SJCRH30 (cell line): ENCODE data around the gene UBN1. TPM values are rescaled to one million over a fixed set of nuclear protein-coding genes. Genes with fewer than 3 reads are reported as not detected.

ENCODE experiments used
- DNase-seq, 2 experiments: peaks; one replicate each; pipeline ENCODE4 v3.0.0-alpha.2; 2015 to 2020
- H3K27ac ChIP-seq: fragments of 250-450 bp; sonication (Bioruptor Pico); 2 replicates; pipeline ENCODE4 v1.5.1; 2020; ENCODE audit warnings: mild to moderate bottlenecking, moderate library complexity
- H3K27me3 ChIP-seq: fragments of 250-450 bp; sonication (Bioruptor Pico); 2 replicates; pipeline ENCODE4 v1.5.1; 2020; ENCODE audit warnings: mild to moderate bottlenecking, moderate library complexity
- H3K36me3 ChIP-seq: fragments of 250-450 bp; sonication (Bioruptor Pico); 2 replicates; pipeline ENCODE4 v1.5.1; 2020; ENCODE audit warnings: mild to moderate bottlenecking, moderate library complexity
- H3K4me1 ChIP-seq: fragments of 250-450 bp; sonication (Bioruptor Pico); 2 replicates; pipeline ENCODE4 v1.5.1; 2020; ENCODE audit warnings: mild to moderate bottlenecking, moderate library complexity
- H3K4me3 ChIP-seq: fragments of 250-450 bp; sonication (Bioruptor Pico); 2 replicates; pipeline ENCODE4 v1.5.1; 2020; ENCODE audit warnings: mild to moderate bottlenecking, moderate library complexity
- H3K9me3 ChIP-seq: fragments of 250-450 bp; sonication (Bioruptor Pico); replicated peaks from 2 replicates; pipeline ENCODE4 v1.5.1; 2020; ENCODE audit warnings: mild to moderate bottlenecking, moderate library complexity
- total RNA-seq: library from RNA; depleted of rRNA; stranded (reverse); fragments of >200 nt; shearing (Covaris generic); gene quantifications from 2 replicates; pipeline ENCODE4 v1.2.3, GENCODE V29; 2014

The UBN1 gene
- total RNA-seq, 1 experiment from 2014 or later: 28.1 TPM

- no peaks in the 10 kb centered on the region for H3K4me1 ChIP-seq
- DNase-seq: no peak
- H3K27me3 ChIP-seq: no peaks in the 10 kb centered on the region
- H3K36me3 ChIP-seq: peaks cover 40% of the 10 kb centered on the region
- H3K4me3 ChIP-seq: no peak overlapping the region
- no peak overlapping the region for H3K27ac ChIP-seq
- H3K9me3 ChIP-seq: no peaks in the 10 kb centered on the region
These were observed 15.4 kb downstream of the UBN1 start for GRCh38 chr16:4862639-4863038.

GRCh38 chr16:4864728-4865127 lies 17.4 kb downstream of the UBN1 start:
- no peaks in the 10 kb centered on the region for H3K9me3 ChIP-seq
- H3K27ac ChIP-seq: no peak overlapping the region
- H3K4me1 ChIP-seq: no peaks in the 10 kb centered on the region
- no peak for DNase-seq
- H3K36me3 ChIP-seq: peaks cover 21% of the 10 kb centered on the region
- H3K27me3 ChIP-seq: no peaks in the 10 kb centered on the region
- no peak overlapping the region for H3K4me3 ChIP-seq

- peaks cover 20% of the 10 kb centered on the region for H3K36me3 ChIP-seq
- no peak for DNase-seq
- no peaks in the 10 kb centered on the region for H3K27me3 ChIP-seq
- no peak overlapping the region for H3K27ac ChIP-seq
- H3K4me3 ChIP-seq: no peak overlapping the region
- no peaks in the 10 kb centered on the region for H3K9me3 ChIP-seq
- H3K4me1 ChIP-seq: no peaks in the 10 kb centered on the region
These were observed 18.1 kb downstream of the UBN1 start for GRCh38 chr16:4865231-4865860.

GRCh38 chr16:4866586-4866985 lies 19.3 kb downstream of the UBN1 start:
- Histone ChIP-seq H3K4me1 (no peaks in the 10 kb centered on the region), H3K27me3 (no peaks in the 10 kb centered on the region), H3K4me3 (no peak overlapping the region), H3K9me3 (no peaks in the 10 kb centered on the region), H3K27ac (no peak overlapping the region), H3K36me3 (peaks cover 14% of the 10 kb centered on the region)
- no peak for DNase-seq

GRCh38 chr16:4868026-4868425 lies 20.7 kb downstream of the UBN1 start:
- Histone ChIP-seq H3K4me1 (no peaks in the 10 kb centered on the region), H3K27ac (no peak overlapping the region), H3K27me3 (no peaks in the 10 kb centered on the region), H3K4me3 (no peak overlapping the region), H3K36me3 (peaks cover 24% of the 10 kb centered on the region; the same call in 1 of the 2 replicates), H3K9me3 (no peaks in the 10 kb centered on the region)
- DNase-seq: no peak

- Histone ChIP-seq H3K9me3 (no peaks in the 10 kb centered on the region), H3K27me3 (no peaks in the 10 kb centered on the region), H3K36me3 (peaks cover 29% of the 10 kb centered on the region), H3K27ac (no peak overlapping the region), H3K4me1 (no peaks in the 10 kb centered on the region), H3K4me3 (no peak overlapping the region)
- DNase-seq: no peak
These were observed 21.3 kb downstream of the UBN1 start for GRCh38 chr16:4868535-4868934.

- Histone ChIP-seq H3K4me1 (no peaks in the 10 kb centered on the region), H3K4me3 (no peak overlapping the region), H3K27ac (no peak overlapping the region), H3K27me3 (no peaks in the 10 kb centered on the region), H3K9me3 (no peaks in the 10 kb centered on the region), H3K36me3 (peaks cover 37% of the 10 kb centered on the region)
- no peak for DNase-seq
These were observed 22.0 kb downstream of the UBN1 start for GRCh38 chr16:4869147-4869805.

GRCh38 chr16:4870138-4870671 lies 22.9 kb downstream of the UBN1 start:
- Histone ChIP-seq H3K27ac (no peak overlapping the region), H3K27me3 (no peaks in the 10 kb centered on the region), H3K36me3 (peaks cover 39% of the 10 kb centered on the region), H3K9me3 (no peaks in the 10 kb centered on the region), H3K4me1 (no peaks in the 10 kb centered on the region), H3K4me3 (no peak overlapping the region)
- no peak for DNase-seq

GRCh38 chr16:4871071-4871470 lies 23.8 kb downstream of the UBN1 start:
- H3K36me3 ChIP-seq: peaks cover 39% of the 10 kb centered on the region

GRCh38 chr16:4873091-4873490 lies 25.8 kb downstream of the UBN1 start:
- H3K4me3 ChIP-seq: no peak overlapping the region
- H3K27ac ChIP-seq: no peak overlapping the region
- peaks cover 49% of the 10 kb centered on the region for H3K36me3 ChIP-seq
- H3K27me3 ChIP-seq: no peaks in the 10 kb centered on the region
- DNase-seq: no peak
- H3K9me3 ChIP-seq: no peaks in the 10 kb centered on the region
- H3K4me1 ChIP-seq: no peaks in the 10 kb centered on the region

More at GRCh38 chr16:4871071-4871470, 23.8 kb downstream of the UBN1 start:
- no peak for DNase-seq
- Histone ChIP-seq H3K27ac (no peak overlapping the region), H3K27me3 (no peaks in the 10 kb centered on the region), H3K9me3 (no peaks in the 10 kb centered on the region), H3K4me3 (no peak overlapping the region), H3K4me1 (no peaks in the 10 kb centered on the region)

GRCh38 chr16:4874666-4875065 lies 27.4 kb downstream of the UBN1 start:
- H3K36me3 ChIP-seq: peaks cover 55% of the 10 kb centered on the region
- DNase-seq: no peak
- no peaks in the 10 kb centered on the region for H3K27me3 ChIP-seq

GRCh38 chr16:4876646-4877379 lies 29.5 kb downstream of the UBN1 start:
- Histone ChIP-seq H3K4me3 (no peak overlapping the region), H3K4me1 (no peaks in the 10 kb centered on the region), H3K9me3 (no peaks in the 10 kb centered on the region), H3K27ac (no peak overlapping the region), H3K36me3 (peaks cover 65% of the 10 kb centered on the region), H3K27me3 (no peaks in the 10 kb centered on the region)
- DNase-seq: no peak

More at GRCh38 chr16:4874666-4875065, 27.4 kb downstream of the UBN1 start:
- no peaks in the 10 kb centered on the region for H3K9me3 ChIP-seq
- no peak overlapping the region for H3K27ac ChIP-seq
- H3K4me1 ChIP-seq: no peaks in the 10 kb centered on the region
- no peak overlapping the region for H3K4me3 ChIP-seq

GRCh38 chr16:4877380-4877685 lies 30.1 kb downstream of the UBN1 start:
- no peak overlapping the region for H3K4me3 ChIP-seq
- no peak overlapping the region for H3K27ac ChIP-seq
- peaks cover 64% of the 10 kb centered on the region for H3K36me3 ChIP-seq
- no peaks in the 10 kb centered on the region for H3K4me1 ChIP-seq
- no peaks in the 10 kb centered on the region for H3K9me3 ChIP-seq
- no peaks in the 10 kb centered on the region for H3K27me3 ChIP-seq
- no peak for DNase-seq

GRCh38 chr16:4879049-4879448 lies 31.8 kb downstream of the UBN1 start:
- no peaks in the 10 kb centered on the region for H3K27me3 ChIP-seq
- H3K36me3 ChIP-seq: peaks cover 58% of the 10 kb centered on the region
- H3K4me3 ChIP-seq: no peak overlapping the region
- H3K27ac ChIP-seq: no peak overlapping the region
- no peaks in the 10 kb centered on the region for H3K9me3 ChIP-seq
- peaks cover 4% of the 10 kb centered on the region; the same call in 1 of the 2 replicates for H3K4me1 ChIP-seq
- no peak for DNase-seq

- Histone ChIP-seq H3K4me1 (peaks cover 4% of the 10 kb centered on the region; the same call in 1 of the 2 replicates), H3K36me3 (peaks cover 49% of the 10 kb centered on the region), H3K27me3 (no peaks in the 10 kb centered on the region), H3K27ac (no peak overlapping the region), H3K9me3 (no peaks in the 10 kb centered on the region), H3K4me3 (no peak overlapping the region)
- no peak for DNase-seq
These were observed 32.8 kb downstream of the UBN1 start for GRCh38 chr16:4880006-4880580.
